Erythroblast (primary cell): Measurements from ENCODE around the gene CPB1.

Source experiments
- GATA1 ChIP-seq: IDR thresholded peaks from 2 replicates; pipeline ENCODE4 v1.6.1; 2011; ENCODE audit warnings: low read depth, mild to moderate bottlenecking, control low read depth, low read length, moderate library complexity
- POLR2A ChIP-seq: IDR thresholded peaks from 2 replicates; pipeline ENCODE4 v1.6.1; 2011; ENCODE audit warnings: mild to moderate bottlenecking, low read length

DNA sequence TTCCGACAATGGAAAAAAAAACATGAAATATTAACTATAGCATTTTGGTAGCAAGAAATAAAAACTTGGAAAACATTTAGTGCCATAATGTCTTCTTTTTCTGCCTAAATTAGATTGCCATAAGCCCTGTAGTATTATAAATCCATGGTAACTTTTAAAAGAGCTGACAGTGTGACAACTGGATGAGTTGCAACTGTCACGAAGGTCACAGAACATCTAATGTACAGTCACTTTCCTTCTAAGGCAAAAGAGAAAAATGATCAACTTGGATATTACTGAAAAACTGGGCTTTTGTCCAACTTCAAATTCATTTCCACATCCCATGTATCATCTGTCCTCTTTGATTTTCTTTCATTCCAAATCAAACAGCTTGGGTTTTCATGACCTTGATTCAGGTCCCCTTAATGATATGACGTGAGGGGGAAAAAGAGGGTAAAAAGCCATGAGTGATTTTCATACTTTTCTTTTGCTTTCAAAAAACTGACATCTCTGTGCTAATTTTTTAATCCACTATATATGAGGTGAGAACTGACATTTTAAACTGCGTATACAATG lies 602 bp downstream of the CPB1 start:
- TF ChIP-seq POLR2A: no peak
- no peak for TF ChIP-seq GATA1
